Measurements from ENCODE around the gene COL9A1.

- no peak for TF ChIP-seq CTCF (IDR thresholded peaks at IDR 0.05)
- no peak for TF ChIP-seq POLR2AphosphoS5 (IDR thresholded peaks at IDR 0.05; ENCODE audit: low read depth, low read length)
- no peak for TF ChIP-seq TCF7L2 (IDR thresholded peaks at IDR 0.05; ENCODE audit: low read depth, low read length)
Measured at GRCh38 chr6:70172252-70172651, 130.6 kb downstream of the COL9A1 start.
